Suprapubic skin (tissue), 4 donors: ENCODE measurements around the gene EXOC3. TPM values are rescaled to one million over a fixed set of nuclear protein-coding genes. Genes with fewer than 3 reads are reported as not detected.
"Not testable (repeated sequence)": the region's sequence is repeated elsewhere in the genome, so short reads cannot be mapped to it uniquely, and the experiment has no call there.

Source experiments
- DNase-seq, 2 donors: peaks; one replicate each; pipeline ENCODE4 v3.0.0-alpha.2; 2019; ENCODE audit warnings: low spot score in 2 of 2
- H3K27ac ChIP-seq: fragments of 200-600 bp; sonication (generic); one replicate; pipeline ENCODE4 v1.5.1; 2019
- H3K27me3 ChIP-seq: fragments of 200-600 bp; sonication (generic); one replicate; pipeline ENCODE4 v1.5.1; 2019
- H3K36me3 ChIP-seq: fragments of 200-600 bp; sonication (generic); one replicate; pipeline ENCODE4 v1.5.1; 2019
- H3K4me1 ChIP-seq: fragments of 200-600 bp; sonication (generic); one replicate; pipeline ENCODE4 v1.5.1; 2019
- H3K4me3 ChIP-seq: fragments of 200-600 bp; sonication (generic); one replicate; pipeline ENCODE4 v1.5.1; 2019; ENCODE audit warnings: mild to moderate bottlenecking
- H3K9me3 ChIP-seq: fragments of 200-600 bp; sonication (generic); one replicate; pipeline ENCODE4 v1.5.1; 2019
- EP300 ChIP-seq: sonication (generic); formaldehyde crosslinking; IDR thresholded peaks from one replicate; pipeline ENCODE4 v1.6.1; 2017; ENCODE audit warnings: antibody characterized with exemption
- POLR2A ChIP-seq, 2 donors: fragments of 450-650 bp; IDR thresholded peaks; one replicate each; pipeline ENCODE4 v1.6.1; 2017; ENCODE audit warnings: antibody characterized with exemption in 2 of 2, mild to moderate bottlenecking in 2 of 2, moderate library complexity in 2 of 2
- POLR2AphosphoS5 ChIP-seq, 3 donors: sonication (generic); formaldehyde crosslinking; IDR thresholded peaks; one replicate each; pipeline ENCODE4 v1.6.1; 2017; ENCODE audit warnings: antibody characterized with exemption in 3 of 3
- WGBS: methylation state at CpG from one replicate; pipeline ENCODE4 v1.1.5; 2018; 5-methylcytosine and 5-hydroxymethylcytosine counted together
- total RNA-seq, 4 donors: library from RNA; depleted of rRNA; stranded (reverse); fragments of >200 nt; gene quantifications; one replicate each; pipeline ENCODE4 v1.1.0, GENCODE V29; 2016
- TF ChIP-seq, protein P1 (sequence below), 2 donors: fragments of 200-600 bp in 1 of 2; fragments of 450-650 bp in 1 of 2; sonication (generic) in 1 of 2; IDR thresholded peaks; one replicate each; pipeline ENCODE4 v1.5.1; 2016 to 2019; ENCODE audit warnings: antibody characterized with exemption in 2 of 2, mild to moderate bottlenecking in 1 of 2, moderate library complexity in 1 of 2

EXOC3 gene
- total RNA-seq, 4 donors from 2014 or later: 68.9 to 199 (median 83.4) TPM

DNA sequence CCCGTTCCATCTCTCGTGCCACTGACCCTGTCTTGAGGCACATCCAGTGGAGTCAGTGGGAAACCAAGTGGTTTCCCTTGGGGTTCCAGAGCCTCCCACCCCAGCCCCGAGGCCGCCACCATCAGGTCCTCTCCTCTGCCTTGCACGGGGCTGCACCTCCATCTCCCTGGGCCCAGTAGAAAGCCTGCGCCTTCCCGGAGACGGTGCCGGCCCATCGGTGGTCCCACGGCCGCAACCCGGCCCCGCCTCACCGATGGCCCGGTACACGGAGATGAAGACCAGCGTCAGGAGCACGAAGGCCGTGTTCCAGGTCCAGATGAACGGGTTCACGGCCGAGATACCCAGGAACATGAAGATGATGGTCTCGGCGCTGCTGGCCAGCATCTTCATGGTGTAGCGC is 40.0 kb downstream of the EXOC3 start:
- Histone ChIP-seq H3K4me3 (no peak overlapping the region), H3K9me3 (no peaks in the 10 kb centered on the region), H3K27ac (no peak overlapping the region), H3K27me3 (peaks cover 73% of the 10 kb centered on the region), H3K36me3 (no peaks in the 10 kb centered on the region), H3K4me1 (peaks cover 12% of the 10 kb centered on the region)
- no peak for TF ChIP-seq POLR2A (IDR thresholded peaks at IDR 0.05)
- TF ChIP-seq POLR2AphosphoS5 (IDR thresholded peaks at IDR 0.05): no peak
- TF ChIP-seq, protein P1, sequence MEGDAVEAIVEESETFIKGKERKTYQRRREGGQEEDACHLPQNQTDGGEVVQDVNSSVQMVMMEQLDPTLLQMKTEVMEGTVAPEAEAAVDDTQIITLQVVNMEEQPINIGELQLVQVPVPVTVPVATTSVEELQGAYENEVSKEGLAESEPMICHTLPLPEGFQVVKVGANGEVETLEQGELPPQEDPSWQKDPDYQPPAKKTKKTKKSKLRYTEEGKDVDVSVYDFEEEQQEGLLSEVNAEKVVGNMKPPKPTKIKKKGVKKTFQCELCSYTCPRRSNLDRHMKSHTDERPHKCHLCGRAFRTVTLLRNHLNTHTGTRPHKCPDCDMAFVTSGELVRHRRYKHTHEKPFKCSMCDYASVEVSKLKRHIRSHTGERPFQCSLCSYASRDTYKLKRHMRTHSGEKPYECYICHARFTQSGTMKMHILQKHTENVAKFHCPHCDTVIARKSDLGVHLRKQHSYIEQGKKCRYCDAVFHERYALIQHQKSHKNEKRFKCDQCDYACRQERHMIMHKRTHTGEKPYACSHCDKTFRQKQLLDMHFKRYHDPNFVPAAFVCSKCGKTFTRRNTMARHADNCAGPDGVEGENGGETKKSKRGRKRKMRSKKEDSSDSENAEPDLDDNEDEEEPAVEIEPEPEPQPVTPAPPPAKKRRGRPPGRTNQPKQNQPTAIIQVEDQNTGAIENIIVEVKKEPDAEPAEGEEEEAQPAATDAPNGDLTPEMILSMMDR (IDR thresholded peaks at IDR 0.05): no peak
- TF ChIP-seq EP300: no peak
- 92% methylated on average over 20 of the region's 26 CpGs for WGBS
- DNase-seq: no peak

DNA sequence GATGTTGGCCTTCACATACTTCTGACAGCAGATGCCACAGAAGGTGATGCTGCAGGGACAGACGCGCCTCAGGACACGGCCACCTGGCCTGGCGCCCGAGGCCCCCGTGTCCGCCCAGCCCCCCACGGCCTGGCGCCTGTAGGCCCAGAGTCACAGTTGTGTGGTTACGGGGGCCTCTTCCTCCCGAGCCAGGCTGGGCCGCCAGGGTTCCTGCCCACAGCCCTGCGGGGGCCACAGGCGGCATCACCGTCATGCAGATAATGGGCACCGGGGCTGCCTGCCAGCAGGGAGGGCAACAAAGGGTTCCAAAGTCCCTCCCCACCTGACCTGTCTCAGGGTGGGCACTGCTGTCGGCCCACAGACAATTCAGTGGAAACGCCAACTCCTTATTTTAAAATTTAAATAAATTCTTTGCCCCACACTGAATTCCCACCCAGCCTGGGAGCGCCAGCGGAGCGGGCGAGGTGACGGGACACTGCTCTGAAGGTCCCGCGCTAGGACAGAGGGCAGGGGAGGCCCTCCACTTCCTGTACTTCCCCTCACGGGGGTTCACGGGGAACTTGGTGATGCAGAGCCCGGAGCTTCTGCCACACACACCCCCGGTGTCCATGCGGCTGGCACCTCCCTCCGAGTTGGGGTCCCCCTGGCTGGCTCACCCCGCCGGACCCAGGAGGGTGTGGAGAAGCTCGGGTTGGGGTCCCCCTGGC is 40.6 kb downstream of the EXOC3 start:
- Histone ChIP-seq H3K4me1 (peaks cover 12% of the 10 kb centered on the region), H3K27me3 (peaks cover 67% of the 10 kb centered on the region), H3K4me3 (no peak overlapping the region), H3K36me3 (no peaks in the 10 kb centered on the region), H3K9me3 (no peaks in the 10 kb centered on the region), H3K27ac (no peak overlapping the region)
- 65% methylated on average over 9 of the region's 34 CpGs for WGBS
- no peak for TF ChIP-seq EP300
- no peak for TF ChIP-seq POLR2AphosphoS5 (IDR thresholded peaks at IDR 0.05)
- TF ChIP-seq POLR2A (IDR thresholded peaks at IDR 0.05): no peak
- TF ChIP-seq, protein P1 (IDR thresholded peaks at IDR 0.05): no peak
- DNase-seq: no peak

DNA sequence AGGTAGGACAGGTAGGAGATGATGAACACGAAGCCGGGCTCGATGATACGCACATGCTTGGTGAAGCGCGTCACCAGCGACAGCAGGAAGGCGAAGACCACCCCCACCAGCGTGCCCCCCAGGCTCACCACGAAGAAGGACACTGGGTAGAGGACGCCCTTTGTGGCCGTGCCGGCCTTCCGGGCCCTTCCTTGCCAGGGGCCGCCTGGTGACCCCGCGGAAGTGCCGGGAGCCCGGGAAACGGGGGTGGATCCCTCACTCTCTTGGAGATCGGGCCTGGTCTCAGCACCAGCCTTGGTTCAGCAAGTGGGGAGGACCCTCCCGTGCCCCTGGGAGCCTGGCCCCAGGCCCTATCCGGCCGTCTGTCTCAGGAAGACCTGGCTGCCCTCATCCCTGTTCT is 41.6 kb downstream of the EXOC3 start:
- no peaks in the 10 kb centered on the region for H3K9me3 ChIP-seq
- 83% methylated on average over 19 of the region's 24 CpGs for WGBS
- H3K4me3 ChIP-seq: no peak overlapping the region
- H3K27ac ChIP-seq: no peak overlapping the region
- peaks cover 12% of the 10 kb centered on the region for H3K4me1 ChIP-seq
- no peak for DNase-seq
- H3K36me3 ChIP-seq: no peaks in the 10 kb centered on the region
- TF ChIP-seq POLR2AphosphoS5 (IDR thresholded peaks at IDR 0.05): no peak
- no peak for TF ChIP-seq POLR2A (IDR thresholded peaks at IDR 0.05)
- no peak for TF ChIP-seq EP300
- TF ChIP-seq, protein P1 (IDR thresholded peaks at IDR 0.05): no peak
- peaks cover 60% of the 10 kb centered on the region for H3K27me3 ChIP-seq

DNA sequence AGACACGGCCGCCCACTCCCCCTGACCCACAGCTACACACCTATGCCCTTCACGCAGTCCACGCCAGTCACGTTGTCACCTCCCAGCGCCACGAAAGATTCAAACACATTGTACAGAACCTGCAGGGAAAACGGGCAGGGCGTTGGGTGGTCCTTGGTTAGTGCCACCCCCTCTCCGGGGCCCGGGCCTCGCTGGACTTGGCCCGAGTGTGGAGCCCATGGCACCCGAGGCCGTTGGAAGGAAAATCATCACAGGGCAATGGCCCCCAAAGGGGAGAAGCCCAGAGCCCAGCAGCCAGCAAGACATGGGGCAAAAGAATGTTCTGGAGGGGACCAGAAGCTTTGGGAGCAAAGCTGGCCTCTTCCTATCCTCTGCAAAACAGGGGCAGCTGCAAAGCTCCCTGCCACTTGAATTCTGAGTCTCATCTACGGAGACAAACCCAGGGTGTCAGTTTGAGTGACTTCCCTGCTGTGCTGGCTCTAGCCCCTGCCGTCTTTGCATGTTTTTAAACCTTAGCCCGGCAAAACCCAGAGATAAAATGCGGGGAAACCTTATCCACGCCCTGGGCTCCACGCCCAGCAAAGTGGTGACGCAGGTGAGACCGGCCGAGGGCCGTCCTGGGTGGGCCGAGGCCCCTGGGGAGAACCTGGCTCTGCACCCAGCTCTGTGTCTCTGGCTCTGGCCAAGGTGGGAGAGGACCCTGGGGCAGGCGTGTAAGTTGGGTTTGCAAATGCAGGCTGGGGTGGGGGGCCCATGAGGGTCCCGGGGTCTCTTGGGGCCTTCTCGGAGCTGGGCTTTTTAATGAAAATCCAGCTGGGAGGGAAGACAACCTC is 42.4 kb downstream of the EXOC3 start:
- Histone ChIP-seq H3K27me3 (peaks cover 54% of the 10 kb centered on the region), H3K4me1 (peaks cover 12% of the 10 kb centered on the region), H3K27ac (no peak overlapping the region), H3K4me3 (no peak overlapping the region), H3K9me3 (no peaks in the 10 kb centered on the region), H3K36me3 (no peaks in the 10 kb centered on the region)
- WGBS: 66% methylated on average over 14 of the region's 29 CpGs
- TF ChIP-seq POLR2A (IDR thresholded peaks at IDR 0.05) (no peak), POLR2AphosphoS5 (IDR thresholded peaks at IDR 0.05) (no peak), EP300 (no peak)
- TF ChIP-seq, protein P1 (IDR thresholded peaks at IDR 0.05): no peak
- DNase-seq: no peak

DNA sequence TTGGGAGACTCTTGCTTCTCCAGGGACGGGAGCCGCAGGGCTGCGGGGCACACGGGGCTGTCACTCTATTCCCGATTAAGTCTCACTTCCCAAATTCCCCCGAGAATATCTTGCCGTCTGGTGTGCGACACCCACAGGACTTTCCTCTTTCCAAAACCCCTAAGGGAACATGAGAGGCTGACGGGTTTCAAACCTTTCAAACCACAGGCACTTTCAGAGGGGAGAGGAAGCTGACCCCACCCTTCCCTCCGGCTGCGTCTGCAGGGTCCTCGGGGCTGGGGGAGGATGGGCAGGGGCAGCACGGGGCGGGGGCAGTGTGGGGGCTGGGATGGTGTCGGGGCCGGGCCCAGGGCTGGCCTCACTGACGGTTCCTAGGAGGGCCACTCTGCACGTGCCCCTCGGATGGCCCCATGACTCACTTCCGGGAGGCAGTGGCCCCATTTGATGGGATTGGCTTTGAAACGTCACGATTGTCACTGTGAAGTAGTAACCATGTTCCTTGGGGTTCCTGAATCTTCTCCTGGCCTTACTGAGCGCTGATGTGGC is 43.0 kb downstream of the EXOC3 start:
- H3K27me3 ChIP-seq: peaks cover 54% of the 10 kb centered on the region
- no peaks in the 10 kb centered on the region for H3K9me3 ChIP-seq
- WGBS: 36% methylated on average over 9 of the region's 23 CpGs
- H3K36me3 ChIP-seq: no peaks in the 10 kb centered on the region
- peaks cover 12% of the 10 kb centered on the region for H3K4me1 ChIP-seq
- H3K27ac ChIP-seq: no peak overlapping the region
- TF ChIP-seq, protein P1 (IDR thresholded peaks at IDR 0.05): no peak
- TF ChIP-seq POLR2AphosphoS5 (IDR thresholded peaks at IDR 0.05) (no peak), POLR2A (IDR thresholded peaks at IDR 0.05) (no peak), EP300 (no peak)
- no peak overlapping the region for H3K4me3 ChIP-seq
- no peak for DNase-seq

DNA sequence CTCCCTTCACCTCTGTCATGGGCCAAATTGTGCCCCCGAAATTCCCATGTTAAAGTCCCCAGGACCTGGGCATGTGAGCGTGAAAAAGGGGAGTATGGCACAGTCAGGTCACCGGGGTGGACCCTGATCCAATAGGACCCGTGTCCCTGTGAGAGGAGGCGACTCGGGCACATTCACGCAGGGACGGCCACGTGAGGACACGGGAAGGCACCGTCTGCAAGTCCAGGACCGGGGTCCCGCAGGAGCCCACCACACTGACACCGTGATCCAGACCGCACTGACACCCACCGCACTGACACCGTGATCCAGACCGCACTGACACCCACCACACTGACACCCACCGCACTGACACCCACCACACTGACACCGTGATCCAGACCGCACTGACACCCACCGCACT is 43.6 kb downstream of the EXOC3 start:
- H3K36me3 ChIP-seq, H3K27ac ChIP-seq, H3K4me3 ChIP-seq, DNase-seq, H3K9me3 ChIP-seq: not testable (repeated sequence)
- H3K27me3 ChIP-seq: peaks cover 54% of the 10 kb centered on the region
- peaks cover 12% of the 10 kb centered on the region for H3K4me1 ChIP-seq
- 97% methylated on average over 9 of the region's 22 CpGs for WGBS
